DND-41 (cell line): ENCODE measurements around the gene SLC25A10.

ENCODE experiments used
- ATAC-seq: fragments of 200-7000 bp; cut with Tn5 transposase; 3 replicates; pipeline ENCODE4 v1.9.1; 2021; ENCODE audit warnings: low read depth; ENCODE audit not compliant: insufficient read depth
- DNase-seq: peaks from one replicate; pipeline ENCODE4 v3.0.0-alpha.2; 2020
- H2AFZ ChIP-seq: 2 replicates; pipeline ENCODE4 v1.6.0; 2012; ENCODE audit warnings: low read depth, low read length
- H3K27ac ChIP-seq: 2 replicates; pipeline ENCODE4 v1.5.1; 2012; ENCODE audit warnings: low read length, inconsistent platforms
- H3K27me3 ChIP-seq: fragments of 200-600 bp; sonication (generic); 2 replicates; pipeline ENCODE4 v1.6.0; 2012; ENCODE audit warnings: low read length, mild to moderate bottlenecking, inconsistent platforms; ENCODE audit not compliant: insufficient read depth, poor library complexity
- H3K36me3 ChIP-seq: 2 replicates; pipeline ENCODE4 v1.5.1; 2012; ENCODE audit warnings: low read length, inconsistent platforms; ENCODE audit not compliant: insufficient read depth
- H3K4me1 ChIP-seq: 2 replicates; pipeline ENCODE4 v1.5.1; 2012; ENCODE audit warnings: mild to moderate bottlenecking, low read length; ENCODE audit not compliant: insufficient read depth
- H3K4me2 ChIP-seq: 2 replicates; pipeline ENCODE4 v1.6.0; 2012; ENCODE audit warnings: mild to moderate bottlenecking, moderate library complexity, low read length, inconsistent platforms; ENCODE audit not compliant: insufficient read depth
- H3K4me3 ChIP-seq, 2 experiments: fragments of 200-600 bp in 1 of 2; shearing (Covaris generic) in 1 of 2; 2 replicates each; pipeline ENCODE4 v1.5.1; 2012 to 2016; ENCODE audit warnings: inconsistent platforms in 2 of 2, low read length in 2 of 2, mild to moderate bottlenecking in 2 of 2, low read depth in 1 of 2, moderate library complexity in 1 of 2
- H3K79me2 ChIP-seq: 2 replicates; pipeline ENCODE4 v1.6.0; 2012; ENCODE audit warnings: low read length, inconsistent platforms; ENCODE audit not compliant: insufficient read depth
- H3K9ac ChIP-seq: 2 replicates; pipeline ENCODE4 v1.6.0; 2012; ENCODE audit warnings: low read depth, mild to moderate bottlenecking, inconsistent platforms, low read length, moderate library complexity
- H3K9me3 ChIP-seq: 2 replicates; pipeline ENCODE4 v1.5.1; 2012; ENCODE audit warnings: low read length, moderate library complexity, mild to moderate bottlenecking, inconsistent platforms; ENCODE audit not compliant: insufficient read depth, severe bottlenecking
- H4K20me1 ChIP-seq: 2 replicates; pipeline ENCODE4 v1.6.0; 2012; ENCODE audit warnings: low read length; ENCODE audit not compliant: insufficient read depth
- CTCF ChIP-seq: IDR thresholded peaks from 2 replicates; pipeline ENCODE4 v1.5.1; 2012; ENCODE audit warnings: borderline replicate concordance, low read length, moderate library complexity, mild to moderate bottlenecking; ENCODE audit not compliant: poor library complexity, severe bottlenecking; ENCODE audit errors: extremely low read depth
- EZH2 ChIP-seq: IDR thresholded peaks from 3 replicates; pipeline ENCODE4 v1.6.1; 2012; ENCODE audit warnings: borderline replicate concordance, low read depth, mild to moderate bottlenecking, moderate library complexity, low read length, inconsistent platforms; ENCODE audit not compliant: severe bottlenecking

SLC25A10 gene

GRCh38 chr17:81719410-81720266, 7.6 kb downstream of the SLC25A10 start:
- peaks cover 5% of the 10 kb centered on the region for H3K4me1 ChIP-seq
- peaks cover 36% of the 10 kb centered on the region for H3K36me3 ChIP-seq
- H2AFZ ChIP-seq: no peak overlapping the region
- no peaks in the 10 kb centered on the region for H3K27me3 ChIP-seq
- ATAC-seq (no peak), DNase-seq (no peak)
- no peak overlapping the region for H3K27ac ChIP-seq
- H3K79me2 ChIP-seq: peaks cover 6% of the 10 kb centered on the region
- no peaks in the 10 kb centered on the region for H3K9me3 ChIP-seq
- peaks cover 11% of the 10 kb centered on the region; the same call in 1 of the 2 replicates for H4K20me1 ChIP-seq
- TF ChIP-seq EZH2 (no peak), CTCF (no peak)
- no peak overlapping the region for H3K9ac ChIP-seq
- H3K4me2 ChIP-seq: no peak overlapping the region
- no peak overlapping the region for H3K4me3 ChIP-seq

- H3K79me2 ChIP-seq: no peaks in the 10 kb centered on the region
- peaks cover 28% of the 10 kb centered on the region for H3K36me3 ChIP-seq
- H3K4me3 ChIP-seq: no peak overlapping the region
- H3K27ac ChIP-seq: no peak overlapping the region
- H3K4me2 ChIP-seq: no peak overlapping the region
- no peaks in the 10 kb centered on the region for H3K27me3 ChIP-seq
- ATAC-seq (no peak), DNase-seq (no peak)
- H3K9ac ChIP-seq: no peak overlapping the region
- H4K20me1 ChIP-seq: 0 out of 2 replicates have a peak, but pooled peaks cover 4% of the 10 kb centered on the region
- TF ChIP-seq CTCF (no peak), EZH2 (no peak)
- H2AFZ ChIP-seq: no peak overlapping the region
- H3K9me3 ChIP-seq: no peaks in the 10 kb centered on the region
- no peaks in the 10 kb centered on the region for H3K4me1 ChIP-seq
Measured at GRCh38 chr17:81720267-81721071, 8.4 kb downstream of the SLC25A10 start.

- Histone ChIP-seq H3K36me3 (peaks cover 17% of the 10 kb centered on the region), H3K79me2 (no peaks in the 10 kb centered on the region), H3K27me3 (no peaks in the 10 kb centered on the region), H2AFZ (no peak overlapping the region), H3K9me3 (no peaks in the 10 kb centered on the region), H3K4me3 (no peak overlapping the region), H4K20me1 (0 out of 2 replicates have a peak, but pooled peaks cover 4% of the 10 kb centered on the region), H3K4me1 (no peaks in the 10 kb centered on the region), H3K27ac (no peak overlapping the region), H3K9ac (no peak overlapping the region), H3K4me2 (no peak overlapping the region)
- DNase-seq: no peak
- ATAC-seq: peak; percentile 30; the same call in 2 of the 3 replicates
- TF ChIP-seq EZH2: no peak
- no peak for TF ChIP-seq CTCF
Measured at GRCh38 chr17:81722184-81723120, 10.4 kb downstream of the SLC25A10 start.
